H1 (cell line): ENCODE results near the gene TTC31.

Experiments
- ATF2 ChIP-seq: IDR thresholded peaks from 2 replicates; pipeline ENCODE4 v1.6.1; 2012; ENCODE audit warnings: low read length, inconsistent platforms
- KDM5A ChIP-seq: fragments of 200-600 bp; IDR thresholded peaks from 2 replicates; pipeline ENCODE4 v1.7.1; 2012; ENCODE audit warnings: mild to moderate bottlenecking, low read length, inconsistent platforms, mixed read lengths
- RNF2 ChIP-seq: fragments of 200-900, 300-1000 bp; sonication (generic); IDR thresholded peaks from 2 replicates; pipeline ENCODE4 v1.7.1; 2016; ENCODE audit warnings: borderline replicate concordance, low read depth, mild to moderate bottlenecking, antibody characterized with exemption, low read length; ENCODE audit not compliant: poor library complexity, severe bottlenecking; ENCODE audit errors: missing control alignments

GRCh38 chr2:74510272-74510671 is 27.4 kb downstream of the TTC31 start:
- TF ChIP-seq RNF2 (no peak), ATF2 (no peak), KDM5A (no peak)
